Kidney (tissue), 14 donors: ENCODE measurements around the gene CLDND1. TPM values are rescaled to one million over a fixed set of nuclear protein-coding genes. Genes with fewer than 3 reads are reported as not detected.

ENCODE experiments used
- DNase-seq, 5 donors: peaks; one replicate each; pipeline ENCODE4 v3.0.0-alpha.2; 2013 to 2020
- FAIRE-seq: peaks from 2 replicates; lab custom pipeline; 2012; peaks lifted over from hg19 to GRCh38; lab: Jason Lieb, UNC
- H3K27ac ChIP-seq, 2 donors: one replicate each; pipeline ENCODE4 v1.7.0; 2013; ENCODE audit warnings: low read depth in 2 of 2, low read length in 2 of 2, inconsistent platforms in 1 of 2
- H3K27me3 ChIP-seq: one replicate; pipeline ENCODE4 v1.7.1; 2013; ENCODE audit warnings: low read length, inconsistent platforms; ENCODE audit not compliant: control insufficient read depth, insufficient read depth
- H3K36me3 ChIP-seq, 3 donors: one replicate each; pipeline versions ENCODE4 v1.7.0 to v1.7.1; 2013; ENCODE audit warnings: low read length in 3 of 3, control low read depth in 1 of 3, inconsistent platforms in 1 of 3; ENCODE audit not compliant: insufficient read depth in 3 of 3, control insufficient read depth in 2 of 3
- H3K4me1 ChIP-seq, 3 donors: one replicate each; pipeline versions ENCODE4 v1.7.0 to v1.7.1; 2013; ENCODE audit warnings: low read length in 3 of 3, inconsistent platforms in 1 of 3, low read depth in 1 of 3; ENCODE audit not compliant: control insufficient read depth in 2 of 3, insufficient read depth in 2 of 3
- H3K4me3 ChIP-seq, 3 donors: one replicate each; pipeline versions ENCODE4 v1.7.0 to v1.8.1; 2013; ENCODE audit warnings: low read length in 3 of 3, control low read depth in 1 of 3, inconsistent platforms in 1 of 3
- H3K9ac ChIP-seq, 3 donors: one replicate each; pipeline versions ENCODE4 v1.7.0 to v1.7.1; 2013; ENCODE audit warnings: low read length in 3 of 3, control low read depth in 1 of 3, inconsistent platforms in 1 of 3
- H3K9me3 ChIP-seq, 3 donors: one replicate each; pipeline versions ENCODE4 v1.7.0 to v1.7.1; 2013; ENCODE audit warnings: low read length in 3 of 3, control low read depth in 1 of 3, inconsistent platforms in 1 of 3; ENCODE audit not compliant: control insufficient read depth in 2 of 3, insufficient read depth in 1 of 3
- CTCF ChIP-seq: IDR thresholded peaks from 3 replicates; pipeline ENCODE4 v1.5.1; 2012; ENCODE audit warnings: mild to moderate bottlenecking, moderate library complexity, borderline replicate concordance; ENCODE audit not compliant: insufficient read depth; ENCODE audit errors: extremely low read depth
- intact Hi-C: fragments of 100-400 bp; cut with DNase I; formaldehyde crosslinking; loops from one replicate; pipeline ENCODE4 v1.11.1; 2022
- polyA plus RNA-seq: library from polyadenylated mRNA; stranded (reverse); fragments of 350-450 nt; fragmentation: Illumina TruSeq; extraction: RNeasy Lipid Tissue Mini Kit (QIAGEN cat#74804); gene quantifications from one replicate; pipeline ENCODE4 v1.2.3, GENCODE V29; 2014; ENCODE audit warnings: low read depth, low replicate concordance; ENCODE audit not compliant: insufficient read depth
- total RNA-seq: library from RNA; stranded (reverse); fragmentation: NEBNext Ultra II Directional; extraction: Animal tissue kit (Norgen Biotek cat#: 25700); gene quantifications from one replicate; pipeline ENCODE4 v1.2.1, GENCODE V29; 2021
- donor health status: control.
- donor health status: control.
- donor health status: control.
- donor health status: control.
- donor health status: control.
- donor health status: DM: yes; HTN: yes; CAD: no.
- donor health status: Normal renal cell carcinoma (clear cell type).

Gene CLDND1
- total and polyA plus RNA-seq, 2 donors from 2014 or later = 35.8 to 77.2 TPM

GRCh38 chr3:98525494-98525893 lies 2.8 kb upstream of the CLDND1 start:
- Histone ChIP-seq H3K4me1 (peaks cover 0 to 6% (median 3%) of the 10 kb centered on the region in 3 donors), H3K27ac (no peak overlapping the region), H3K4me3 (no peak overlapping the region), H3K9ac (no peak overlapping the region), H3K27me3 (no peaks in the 10 kb centered on the region), H3K9me3 (no peaks in the 10 kb centered on the region), H3K36me3 (peaks cover 0 to 8% (median 0%) of the 10 kb centered on the region in 3 donors)
- no peak for FAIRE-seq
- DNase-seq = no peak
- TF ChIP-seq CTCF = no peak
- intact Hi-C loops = no loop called here

GRCh38 chr3:98521897-98522543 lies 682 bp downstream of the CLDND1 start:
- no peak for FAIRE-seq
- TF ChIP-seq CTCF = no peak
- Histone ChIP-seq H3K27ac (peak overlapping the region; percentile 93 to 96), H3K9me3 (no peaks in the 10 kb centered on the region), H3K36me3 (peaks cover 0 to 17% (median 7%) of the 10 kb centered on the region in 3 donors), H3K9ac (peak overlapping the region; percentile 35 to 94 (median 60)), H3K4me3 (peak overlapping the region; percentile 82 to 96 (median 92)), H3K4me1 (peaks cover 0 to 11% (median 3%) of the 10 kb centered on the region in 3 donors), H3K27me3 (no peaks in the 10 kb centered on the region)
- DNase-seq = peak in 4 of 5 donors; percentile 56 to 83 (median 72)
- intact Hi-C loops = no loop called here

GRCh38 chr3:98519351-98519750 lies 3.4 kb downstream of the CLDND1 start:
- FAIRE-seq = no peak
- no peak for DNase-seq
- no peaks in the 10 kb centered on the region for H3K9me3 ChIP-seq
- no peak overlapping the region for H3K4me3 ChIP-seq
- H3K4me1 ChIP-seq = peaks cover 0 to 11% (median 3%) of the 10 kb centered on the region in 3 donors
- intact Hi-C loops = no loop called here
- H3K27me3 ChIP-seq = no peaks in the 10 kb centered on the region
- no peak overlapping the region for H3K27ac ChIP-seq
- no peak overlapping the region for H3K9ac ChIP-seq
- TF ChIP-seq CTCF = no peak
- peaks cover 0 to 22% (median 11%) of the 10 kb centered on the region in 3 donors for H3K36me3 ChIP-seq

GRCh38 chr3:98518816-98519215 lies 3.9 kb downstream of the CLDND1 start:
- Histone ChIP-seq H3K4me3 (no peak overlapping the region), H3K36me3 (peaks cover 0 to 22% (median 11%) of the 10 kb centered on the region in 3 donors), H3K27ac (no peak overlapping the region), H3K9ac (no peak overlapping the region), H3K4me1 (peaks cover 0 to 11% (median 3%) of the 10 kb centered on the region in 3 donors), H3K27me3 (no peaks in the 10 kb centered on the region), H3K9me3 (no peaks in the 10 kb centered on the region)
- TF ChIP-seq CTCF = no peak
- no peak for FAIRE-seq
- DNase-seq = no peak
- intact Hi-C loops = no loop called here
